ENCODE measurements around the gene EFCAB6.

The EFCAB6 gene

GRCh38 chr22:43530349-43531201 is 281.5 kb downstream of the EFCAB6 start:
- no peak overlapping the region for H3K9ac ChIP-seq (ENCODE audit: low read depth, low read length)
- no peak overlapping the region for H3K4me3 ChIP-seq (ENCODE audit: low read depth, low read length)
- no peaks in the 10 kb centered on the region for H3K9me3 ChIP-seq (ENCODE audit: control insufficient read depth, insufficient read depth, low read length)
- no peaks in the 10 kb centered on the region for H3K4me1 ChIP-seq (ENCODE audit: control insufficient read depth, insufficient read depth, low read length)
- no peaks in the 10 kb centered on the region for H3K36me3 ChIP-seq (ENCODE audit: control insufficient read depth, insufficient read depth, low read length)
- H3K27me3 ChIP-seq (ENCODE audit: control insufficient read depth, insufficient read depth, low read length) = no peaks in the 10 kb centered on the region

- Histone ChIP-seq H3K27me3 (ENCODE audit: control insufficient read depth, insufficient read depth, low read length) (no peaks in the 10 kb centered on the region), H3K9ac (ENCODE audit: low read depth, low read length) (no peak overlapping the region), H3K36me3 (ENCODE audit: control insufficient read depth, insufficient read depth, low read length) (no peaks in the 10 kb centered on the region), H3K4me1 (ENCODE audit: control insufficient read depth, insufficient read depth, low read length) (no peaks in the 10 kb centered on the region), H3K4me3 (ENCODE audit: low read depth, low read length) (no peak overlapping the region), H3K9me3 (ENCODE audit: control insufficient read depth, insufficient read depth, low read length) (no peaks in the 10 kb centered on the region)
Measured at GRCh38 chr22:43529934-43530333, 282.2 kb downstream of the EFCAB6 start.

- H3K9ac ChIP-seq (ENCODE audit: low read depth, low read length) = no peak overlapping the region
- no peaks in the 10 kb centered on the region for H3K9me3 ChIP-seq (ENCODE audit: control insufficient read depth, insufficient read depth, low read length)
- H3K27me3 ChIP-seq (ENCODE audit: control insufficient read depth, insufficient read depth, low read length) = no peaks in the 10 kb centered on the region
- H3K4me1 ChIP-seq (ENCODE audit: control insufficient read depth, insufficient read depth, low read length) = no peaks in the 10 kb centered on the region
- no peak overlapping the region for H3K4me3 ChIP-seq (ENCODE audit: low read depth, low read length)
- no peaks in the 10 kb centered on the region for H3K36me3 ChIP-seq (ENCODE audit: control insufficient read depth, insufficient read depth, low read length)
Measured at GRCh38 chr22:43529461-43529860, 282.6 kb downstream of the EFCAB6 start.

- no peaks in the 10 kb centered on the region for H3K9me3 ChIP-seq (ENCODE audit: control insufficient read depth, insufficient read depth, low read length)
- H3K4me3 ChIP-seq (ENCODE audit: low read depth, low read length) = no peak overlapping the region
- H3K4me1 ChIP-seq (ENCODE audit: control insufficient read depth, insufficient read depth, low read length) = no peaks in the 10 kb centered on the region
- H3K9ac ChIP-seq (ENCODE audit: low read depth, low read length) = no peak overlapping the region
- H3K27me3 ChIP-seq (ENCODE audit: control insufficient read depth, insufficient read depth, low read length) = no peaks in the 10 kb centered on the region
- no peaks in the 10 kb centered on the region for H3K36me3 ChIP-seq (ENCODE audit: control insufficient read depth, insufficient read depth, low read length)
Measured at GRCh38 chr22:43528601-43529360, 283.3 kb downstream of the EFCAB6 start.

- Histone ChIP-seq H3K4me3 (ENCODE audit: low read depth, low read length) (no peak overlapping the region), H3K36me3 (ENCODE audit: control insufficient read depth, insufficient read depth, low read length) (no peaks in the 10 kb centered on the region), H3K27me3 (ENCODE audit: control insufficient read depth, insufficient read depth, low read length) (no peaks in the 10 kb centered on the region), H3K4me1 (ENCODE audit: control insufficient read depth, insufficient read depth, low read length) (no peaks in the 10 kb centered on the region), H3K9ac (ENCODE audit: low read depth, low read length) (no peak overlapping the region), H3K9me3 (ENCODE audit: control insufficient read depth, insufficient read depth, low read length) (no peaks in the 10 kb centered on the region)
Measured at GRCh38 chr22:43526946-43527345, 285.2 kb downstream of the EFCAB6 start.

GRCh38 chr22:43526117-43526655 is 285.9 kb downstream of the EFCAB6 start:
- Histone ChIP-seq H3K9ac (ENCODE audit: low read depth, low read length) (no peak overlapping the region), H3K4me3 (ENCODE audit: low read depth, low read length) (no peak overlapping the region), H3K9me3 (ENCODE audit: control insufficient read depth, insufficient read depth, low read length) (no peaks in the 10 kb centered on the region), H3K4me1 (ENCODE audit: control insufficient read depth, insufficient read depth, low read length) (no peaks in the 10 kb centered on the region), H3K36me3 (ENCODE audit: control insufficient read depth, insufficient read depth, low read length) (no peaks in the 10 kb centered on the region), H3K27me3 (ENCODE audit: control insufficient read depth, insufficient read depth, low read length) (no peaks in the 10 kb centered on the region)

GRCh38 chr22:43521716-43522115 is 290.4 kb downstream of the EFCAB6 start:
- no peaks in the 10 kb centered on the region for H3K9me3 ChIP-seq (ENCODE audit: control insufficient read depth, insufficient read depth, low read length)
- H3K4me3 ChIP-seq (ENCODE audit: low read depth, low read length) = no peak overlapping the region
- H3K4me1 ChIP-seq (ENCODE audit: control insufficient read depth, insufficient read depth, low read length) = no peaks in the 10 kb centered on the region
- no peak overlapping the region for H3K9ac ChIP-seq (ENCODE audit: low read depth, low read length)
- no peaks in the 10 kb centered on the region for H3K36me3 ChIP-seq (ENCODE audit: control insufficient read depth, insufficient read depth, low read length)
- no peaks in the 10 kb centered on the region for H3K27me3 ChIP-seq (ENCODE audit: control insufficient read depth, insufficient read depth, low read length)

- no peak overlapping the region for H3K4me3 ChIP-seq (ENCODE audit: low read depth, low read length)
Measured at GRCh38 chr22:43520632-43521039, 291.5 kb downstream of the EFCAB6 start.

GRCh38 chr22:43516996-43517635 is 295.0 kb downstream of the EFCAB6 start:
- no peak overlapping the region for H3K4me3 ChIP-seq (ENCODE audit: low read depth, low read length)

More at GRCh38 chr22:43520632-43521039, 291.5 kb downstream of the EFCAB6 start:
- H3K9me3 ChIP-seq (ENCODE audit: control insufficient read depth, insufficient read depth, low read length) = no peaks in the 10 kb centered on the region
- H3K4me1 ChIP-seq (ENCODE audit: control insufficient read depth, insufficient read depth, low read length) = no peaks in the 10 kb centered on the region
- no peak overlapping the region for H3K9ac ChIP-seq (ENCODE audit: low read depth, low read length)
- no peaks in the 10 kb centered on the region for H3K36me3 ChIP-seq (ENCODE audit: control insufficient read depth, insufficient read depth, low read length)
- no peaks in the 10 kb centered on the region for H3K27me3 ChIP-seq (ENCODE audit: control insufficient read depth, insufficient read depth, low read length)

GRCh38 chr22:43516386-43516785 is 295.7 kb downstream of the EFCAB6 start:
- H3K27me3 ChIP-seq (ENCODE audit: control insufficient read depth, insufficient read depth, low read length) = no peaks in the 10 kb centered on the region
- no peak overlapping the region for H3K9ac ChIP-seq (ENCODE audit: low read depth, low read length)

More at GRCh38 chr22:43516996-43517635, 295.0 kb downstream of the EFCAB6 start:
- Histone ChIP-seq H3K4me1 (ENCODE audit: control insufficient read depth, insufficient read depth, low read length) (no peaks in the 10 kb centered on the region), H3K27me3 (ENCODE audit: control insufficient read depth, insufficient read depth, low read length) (no peaks in the 10 kb centered on the region), H3K9ac (ENCODE audit: low read depth, low read length) (no peak overlapping the region), H3K9me3 (ENCODE audit: control insufficient read depth, insufficient read depth, low read length) (no peaks in the 10 kb centered on the region), H3K36me3 (ENCODE audit: control insufficient read depth, insufficient read depth, low read length) (no peaks in the 10 kb centered on the region)

GRCh38 chr22:43515902-43516301 is 296.2 kb downstream of the EFCAB6 start:
- Histone ChIP-seq H3K4me3 (ENCODE audit: low read depth, low read length) (no peak overlapping the region), H3K36me3 (ENCODE audit: control insufficient read depth, insufficient read depth, low read length) (no peaks in the 10 kb centered on the region), H3K4me1 (ENCODE audit: control insufficient read depth, insufficient read depth, low read length) (no peaks in the 10 kb centered on the region), H3K9me3 (ENCODE audit: control insufficient read depth, insufficient read depth, low read length) (no peaks in the 10 kb centered on the region), H3K9ac (ENCODE audit: low read depth, low read length) (no peak overlapping the region), H3K27me3 (ENCODE audit: control insufficient read depth, insufficient read depth, low read length) (no peaks in the 10 kb centered on the region)

More at GRCh38 chr22:43516386-43516785, 295.7 kb downstream of the EFCAB6 start:
- Histone ChIP-seq H3K4me1 (ENCODE audit: control insufficient read depth, insufficient read depth, low read length) (no peaks in the 10 kb centered on the region), H3K4me3 (ENCODE audit: low read depth, low read length) (no peak overlapping the region), H3K9me3 (ENCODE audit: control insufficient read depth, insufficient read depth, low read length) (no peaks in the 10 kb centered on the region), H3K36me3 (ENCODE audit: control insufficient read depth, insufficient read depth, low read length) (no peaks in the 10 kb centered on the region)

All from iPS-15b (cell line).